Stomach smooth muscle (tissue), 2 donors: Measurements from ENCODE around the gene IFNGR1.
A peak's percentile ranks its signal among the peaks of the same experiment; 100 is the strongest.

Experiments
- H3K27ac ChIP-seq: one replicate; pipeline ENCODE4 v1.7.0; 2013; ENCODE audit warnings: mild to moderate bottlenecking, low read length, inconsistent platforms
- H3K27me3 ChIP-seq, 2 donors: one replicate each; pipeline ENCODE4 v1.7.0; 2013; ENCODE audit warnings: low read length in 2 of 2; ENCODE audit not compliant: insufficient read depth in 2 of 2, control insufficient read depth in 1 of 2
- H3K36me3 ChIP-seq, 2 donors: one replicate each; pipeline ENCODE4 v1.7.0; 2013; ENCODE audit warnings: low read length in 2 of 2; ENCODE audit not compliant: control insufficient read depth in 2 of 2, insufficient read depth in 2 of 2
- H3K4me1 ChIP-seq: one replicate; pipeline ENCODE4 v1.7.0; 2013; ENCODE audit warnings: low read length; ENCODE audit not compliant: control insufficient read depth, insufficient read depth
- H3K4me3 ChIP-seq, 2 donors: one replicate each; pipeline ENCODE4 v1.7.0; 2013; ENCODE audit warnings: low read length in 2 of 2
- H3K9ac ChIP-seq, 2 donors: one replicate each; pipeline ENCODE4 v1.7.0; 2013; ENCODE audit warnings: low read length in 2 of 2, mild to moderate bottlenecking in 1 of 2
- H3K9me3 ChIP-seq, 2 donors: one replicate each; pipeline ENCODE4 v1.7.0; 2013; ENCODE audit warnings: low read length in 2 of 2; ENCODE audit not compliant: control insufficient read depth in 2 of 2
- donor health status: healthy.
- donor health status: Pancreatic carcinoma.

The IFNGR1 gene

GRCh38 chr6:137218917-137219663, at the start of gene IFNGR1:
TSS of gene IFNGR1 (minus strand) at chr6:137219385. CDS start at chr6:137219327, 58 bp downstream.
- Histone ChIP-seq H3K9me3 (no peaks in the 10 kb centered on the region), H3K36me3 (no peaks in the 10 kb centered on the region), H3K4me1 (peaks cover 18% of the 10 kb centered on the region), H3K4me3 (peak within 1 kb of the TSS; percentile 96 to 97), H3K9ac (peak within 1 kb of the TSS; percentile 96 to 98), H3K27ac (peak within 1 kb of the TSS; percentile 87), H3K27me3 (no peaks in the 10 kb centered on the region)

- Histone ChIP-seq H3K9ac (no peak overlapping the region), H3K4me3 (no peak overlapping the region), H3K27me3 (no peaks in the 10 kb centered on the region), H3K9me3 (no peaks in the 10 kb centered on the region), H3K4me1 (no peaks in the 10 kb centered on the region), H3K36me3 (no peaks in the 10 kb centered on the region), H3K27ac (no peak overlapping the region)
Measured at GRCh38 chr6:137268911-137269310, 49.7 kb upstream of the IFNGR1 start.

DNA sequence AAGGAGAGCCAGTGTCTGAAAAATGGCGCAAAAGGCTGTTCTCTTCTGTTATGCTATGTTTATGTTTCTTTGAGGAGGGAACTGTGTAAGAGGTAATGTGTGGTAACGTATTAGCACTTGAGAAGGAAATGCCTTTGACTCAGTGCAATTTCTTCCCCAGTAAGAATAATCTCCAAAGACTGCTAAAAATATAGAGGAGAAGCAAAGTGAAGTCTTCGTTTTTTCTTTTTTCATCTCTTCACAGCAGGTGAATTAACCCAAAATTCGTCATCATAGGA, 47.1 kb upstream of the IFNGR1 start:
- Histone ChIP-seq H3K27me3 (no peaks in the 10 kb centered on the region), H3K9ac (no peak overlapping the region), H3K9me3 (no peaks in the 10 kb centered on the region), H3K27ac (no peak overlapping the region), H3K36me3 (no peaks in the 10 kb centered on the region), H3K4me3 (no peak overlapping the region), H3K4me1 (no peaks in the 10 kb centered on the region)

DNA sequence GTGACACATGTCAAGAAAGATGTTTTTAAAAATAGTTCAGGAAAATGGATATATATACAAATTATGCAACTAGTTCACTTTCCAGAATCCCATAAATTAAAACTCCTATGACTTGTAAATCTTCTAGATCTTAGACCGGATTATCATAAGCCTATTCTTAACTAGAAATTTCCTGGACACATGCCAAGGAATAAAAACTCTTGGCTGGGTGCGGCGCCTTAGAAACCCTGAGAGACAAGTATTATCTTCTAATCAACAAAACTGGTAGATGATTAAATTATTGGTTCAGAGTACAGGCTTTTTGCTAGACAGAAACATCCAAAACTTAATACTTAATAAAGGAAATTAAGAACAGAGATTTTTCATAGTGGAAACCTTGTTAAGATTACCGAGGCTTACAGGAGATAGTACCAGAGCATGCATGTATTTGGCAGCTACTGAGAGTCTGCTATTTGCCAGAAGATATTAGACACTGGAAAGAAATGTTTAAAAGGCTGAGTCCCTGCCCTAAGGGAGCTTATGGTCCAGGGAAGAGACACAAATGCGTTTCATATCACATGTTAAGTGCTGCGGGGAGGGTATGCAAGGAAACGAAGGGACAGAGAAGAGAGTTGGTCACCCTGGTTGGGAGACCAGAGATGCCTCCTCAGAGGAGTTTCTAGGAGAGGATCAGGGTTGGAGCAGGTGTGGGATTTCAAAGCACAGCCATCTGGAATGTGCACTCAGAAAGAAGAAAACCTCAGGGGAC, 46.5 kb upstream of the IFNGR1 start:
- no peaks in the 10 kb centered on the region for H3K36me3 ChIP-seq
- H3K9ac ChIP-seq: no peak overlapping the region
- H3K4me3 ChIP-seq: no peak overlapping the region
- H3K27me3 ChIP-seq: no peaks in the 10 kb centered on the region
- no peaks in the 10 kb centered on the region for H3K4me1 ChIP-seq
- no peak overlapping the region for H3K27ac ChIP-seq
- H3K9me3 ChIP-seq: no peaks in the 10 kb centered on the region

DNA sequence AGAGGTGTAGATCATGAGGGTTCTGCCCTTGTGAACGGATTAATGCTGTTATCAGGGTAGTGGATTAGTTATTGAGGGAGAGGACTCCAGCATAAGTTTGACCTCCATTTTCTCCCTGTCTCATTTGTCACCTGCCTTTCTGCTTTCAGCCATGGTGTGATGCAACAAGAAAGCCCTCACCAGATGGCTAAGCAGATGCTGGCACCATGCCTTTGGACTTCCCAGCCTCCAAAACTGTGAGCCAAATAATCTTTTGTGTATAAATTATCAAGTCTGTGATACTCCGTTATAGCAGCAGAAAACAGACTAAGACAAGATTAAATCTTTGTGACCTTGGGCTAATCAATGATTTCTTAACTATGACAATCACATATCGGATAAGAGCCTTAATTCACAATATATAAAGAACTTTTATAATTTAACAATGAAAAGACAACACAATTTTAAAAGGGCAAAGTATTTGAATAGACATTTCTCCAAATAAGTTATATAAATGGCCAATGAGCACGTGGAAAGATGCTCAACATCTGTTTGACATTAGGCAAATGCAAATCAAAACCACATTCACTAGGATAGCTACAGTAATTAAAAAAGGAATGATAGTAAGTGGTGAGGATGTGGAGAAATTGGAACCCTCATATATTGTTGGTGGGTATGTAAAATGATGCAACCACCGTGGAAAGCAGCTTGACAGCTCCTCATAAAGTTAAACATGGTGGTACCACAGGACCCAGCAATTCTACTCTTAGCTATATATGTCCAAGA, 45.3 kb upstream of the IFNGR1 start:
- no peak overlapping the region for H3K27ac ChIP-seq
- H3K9ac ChIP-seq: no peak overlapping the region
- no peaks in the 10 kb centered on the region for H3K4me1 ChIP-seq
- no peaks in the 10 kb centered on the region for H3K36me3 ChIP-seq
- H3K4me3 ChIP-seq: no peak overlapping the region
- H3K9me3 ChIP-seq: no peaks in the 10 kb centered on the region
- H3K27me3 ChIP-seq: no peaks in the 10 kb centered on the region

GRCh38 chr6:137261761-137262160, 42.6 kb upstream of the IFNGR1 start:
- no peaks in the 10 kb centered on the region for H3K4me1 ChIP-seq
- no peak overlapping the region for H3K4me3 ChIP-seq
- H3K27ac ChIP-seq: no peak overlapping the region
- H3K9ac ChIP-seq: no peak overlapping the region
- H3K9me3 ChIP-seq: no peaks in the 10 kb centered on the region
- no peaks in the 10 kb centered on the region for H3K36me3 ChIP-seq
- H3K27me3 ChIP-seq: no peaks in the 10 kb centered on the region

GRCh38 chr6:137261361-137261760, 42.2 kb upstream of the IFNGR1 start:
- no peak overlapping the region for H3K4me3 ChIP-seq
- no peaks in the 10 kb centered on the region for H3K4me1 ChIP-seq
- no peaks in the 10 kb centered on the region for H3K9me3 ChIP-seq
- H3K36me3 ChIP-seq: no peaks in the 10 kb centered on the region
- no peaks in the 10 kb centered on the region for H3K27me3 ChIP-seq
- no peak overlapping the region for H3K9ac ChIP-seq
- no peak overlapping the region for H3K27ac ChIP-seq

DNA sequence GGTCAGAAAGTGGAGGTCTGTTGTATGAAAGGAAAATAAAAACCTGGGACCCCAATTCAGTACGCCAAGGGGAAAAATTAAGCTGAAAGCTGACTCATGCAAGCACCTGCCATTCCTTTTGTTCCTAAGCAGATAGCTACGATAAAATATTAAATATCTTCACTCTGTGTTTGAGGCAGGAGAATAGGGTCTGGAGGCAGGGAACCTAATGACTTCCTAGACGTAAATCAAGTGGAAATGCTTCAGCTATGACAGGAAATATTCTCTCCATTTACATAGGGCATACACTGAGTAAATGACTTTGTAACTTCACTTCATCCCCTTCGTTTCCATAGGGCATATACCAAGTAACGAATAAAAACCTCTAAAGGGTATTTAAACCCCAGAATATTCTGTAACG, 41.0 kb upstream of the IFNGR1 start:
- Histone ChIP-seq H3K9ac (no peak overlapping the region), H3K4me3 (no peak overlapping the region), H3K27me3 (no peaks in the 10 kb centered on the region), H3K27ac (no peak overlapping the region), H3K36me3 (no peaks in the 10 kb centered on the region), H3K9me3 (peaks cover 0 to 2% of the 10 kb centered on the region in 2 donors), H3K4me1 (no peaks in the 10 kb centered on the region)

- Histone ChIP-seq H3K9ac (no peak overlapping the region), H3K27me3 (no peaks in the 10 kb centered on the region), H3K9me3 (peaks cover 0 to 2% of the 10 kb centered on the region in 2 donors), H3K27ac (no peak overlapping the region), H3K4me3 (no peak overlapping the region), H3K4me1 (no peaks in the 10 kb centered on the region), H3K36me3 (no peaks in the 10 kb centered on the region)
Measured at GRCh38 chr6:137259349-137259748, 40.2 kb upstream of the IFNGR1 start.

- H3K9me3 ChIP-seq: peaks cover 0 to 2% of the 10 kb centered on the region in 2 donors
- no peaks in the 10 kb centered on the region for H3K4me1 ChIP-seq
- H3K36me3 ChIP-seq: no peaks in the 10 kb centered on the region
- H3K9ac ChIP-seq: no peak overlapping the region
- no peak overlapping the region for H3K27ac ChIP-seq
- H3K4me3 ChIP-seq: no peak overlapping the region
- no peaks in the 10 kb centered on the region for H3K27me3 ChIP-seq
Measured at GRCh38 chr6:137258170-137258569, 39.0 kb upstream of the IFNGR1 start.
